Subcutaneous adipose tissue (tissue), 4 donors: ENCODE measurements around the gene PTPN21. TPM values are rescaled to one million over a fixed set of nuclear protein-coding genes. Genes with fewer than 3 reads are reported as not detected.

Experiments used
- total RNA-seq, 4 donors: library from RNA; depleted of rRNA; stranded (reverse); fragments of >200 nt; gene quantifications; one replicate each; pipeline ENCODE4 v1.1.0, GENCODE V29; 2016
- TF ChIP-seq, protein P1 (sequence below): fragments of 450-650 bp; IDR thresholded peaks from one replicate; pipeline ENCODE4 v1.5.1; 2016; ENCODE audit warnings: low read depth, mild to moderate bottlenecking, control low read depth, antibody characterized with exemption, moderate library complexity

Gene PTPN21
- total RNA-seq, 4 donors from 2014 or later = 12.6 to 24.3 (median 20.7) TPM

DNA sequence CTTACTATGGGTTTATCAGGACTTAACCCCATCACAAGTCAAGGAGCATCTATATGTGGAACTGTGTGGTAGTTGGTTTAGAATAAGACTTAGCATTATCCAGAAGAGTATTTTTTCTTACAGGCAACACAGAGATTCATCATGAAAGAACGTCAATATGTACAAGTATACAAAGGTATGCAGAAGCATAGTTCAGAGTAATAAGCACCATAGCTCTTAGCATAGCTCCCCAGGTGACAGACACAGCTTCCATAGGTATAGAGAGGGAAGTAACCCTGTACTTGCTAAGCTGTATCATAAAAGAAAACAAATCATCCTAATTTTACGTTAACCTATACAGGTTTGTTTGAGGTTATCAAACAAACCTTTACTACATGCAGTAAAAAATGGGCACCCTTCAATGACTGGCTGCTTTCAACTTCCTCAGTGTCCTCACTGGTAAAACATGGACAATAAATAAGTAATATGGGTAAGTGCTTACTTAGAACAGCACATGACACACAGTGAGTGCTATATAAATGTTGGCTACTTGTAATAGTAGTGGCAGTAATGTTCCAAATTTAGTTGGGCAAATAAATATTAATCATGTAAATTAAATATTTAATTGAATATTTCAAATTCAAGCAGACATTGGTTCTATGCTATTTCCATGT, 50.9 kb downstream of the PTPN21 start:
- TF ChIP-seq, protein P1, sequence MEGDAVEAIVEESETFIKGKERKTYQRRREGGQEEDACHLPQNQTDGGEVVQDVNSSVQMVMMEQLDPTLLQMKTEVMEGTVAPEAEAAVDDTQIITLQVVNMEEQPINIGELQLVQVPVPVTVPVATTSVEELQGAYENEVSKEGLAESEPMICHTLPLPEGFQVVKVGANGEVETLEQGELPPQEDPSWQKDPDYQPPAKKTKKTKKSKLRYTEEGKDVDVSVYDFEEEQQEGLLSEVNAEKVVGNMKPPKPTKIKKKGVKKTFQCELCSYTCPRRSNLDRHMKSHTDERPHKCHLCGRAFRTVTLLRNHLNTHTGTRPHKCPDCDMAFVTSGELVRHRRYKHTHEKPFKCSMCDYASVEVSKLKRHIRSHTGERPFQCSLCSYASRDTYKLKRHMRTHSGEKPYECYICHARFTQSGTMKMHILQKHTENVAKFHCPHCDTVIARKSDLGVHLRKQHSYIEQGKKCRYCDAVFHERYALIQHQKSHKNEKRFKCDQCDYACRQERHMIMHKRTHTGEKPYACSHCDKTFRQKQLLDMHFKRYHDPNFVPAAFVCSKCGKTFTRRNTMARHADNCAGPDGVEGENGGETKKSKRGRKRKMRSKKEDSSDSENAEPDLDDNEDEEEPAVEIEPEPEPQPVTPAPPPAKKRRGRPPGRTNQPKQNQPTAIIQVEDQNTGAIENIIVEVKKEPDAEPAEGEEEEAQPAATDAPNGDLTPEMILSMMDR = no peak

GRCh38 chr14:88502740-88503139, 52.1 kb downstream of the PTPN21 start:
- TF ChIP-seq, protein P1 = no peak

DNA sequence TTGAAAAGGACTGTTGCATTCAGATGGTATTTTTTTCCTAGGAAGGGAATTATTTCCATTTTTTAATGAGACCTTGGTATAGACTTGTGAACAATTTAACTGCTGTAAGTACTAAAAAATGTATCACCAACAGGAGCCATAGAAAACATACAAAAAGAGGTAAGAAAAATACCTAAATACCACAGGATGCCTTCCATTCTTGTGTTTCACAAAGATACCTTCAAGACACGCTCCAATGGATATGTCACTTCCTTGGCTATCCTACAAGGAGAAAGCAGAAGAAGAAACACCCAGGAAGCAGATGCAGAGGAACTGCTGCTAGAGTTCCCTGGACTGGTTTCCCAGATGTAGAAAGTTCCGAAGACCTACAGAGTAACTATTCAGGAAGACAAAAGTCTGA, 54.2 kb downstream of the PTPN21 start:
- TF ChIP-seq, protein P1 = no peak

DNA sequence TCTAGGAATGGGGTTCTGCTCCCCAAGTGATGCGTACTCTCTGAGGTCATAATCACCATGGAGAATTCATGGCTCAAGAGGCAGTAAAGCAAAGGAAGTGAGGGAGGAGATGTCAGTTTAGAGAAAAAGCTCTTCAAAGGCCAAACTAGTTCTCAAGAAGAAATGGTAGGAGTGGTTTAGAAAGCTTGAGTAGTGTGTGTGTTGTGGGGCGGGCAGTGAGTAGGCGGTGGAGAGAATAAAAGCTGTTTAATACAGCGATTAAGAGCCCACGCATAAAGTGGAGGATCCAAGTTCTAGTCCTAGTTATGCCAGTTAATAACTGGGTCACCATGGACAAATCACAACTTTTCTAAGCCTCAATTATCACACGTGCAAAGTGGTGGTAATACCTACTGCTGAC, 55.6 kb downstream of the PTPN21 start:
- TF ChIP-seq, protein P1 = no peak

- TF ChIP-seq, protein P1 = no peak
These were observed 58.4 kb downstream of the PTPN21 start for GRCh38 chr14:88496414-88496813.

GRCh38 chr14:88493392-88494185, 61.2 kb downstream of the PTPN21 start:
- TF ChIP-seq, protein P1 = no peak

DNA sequence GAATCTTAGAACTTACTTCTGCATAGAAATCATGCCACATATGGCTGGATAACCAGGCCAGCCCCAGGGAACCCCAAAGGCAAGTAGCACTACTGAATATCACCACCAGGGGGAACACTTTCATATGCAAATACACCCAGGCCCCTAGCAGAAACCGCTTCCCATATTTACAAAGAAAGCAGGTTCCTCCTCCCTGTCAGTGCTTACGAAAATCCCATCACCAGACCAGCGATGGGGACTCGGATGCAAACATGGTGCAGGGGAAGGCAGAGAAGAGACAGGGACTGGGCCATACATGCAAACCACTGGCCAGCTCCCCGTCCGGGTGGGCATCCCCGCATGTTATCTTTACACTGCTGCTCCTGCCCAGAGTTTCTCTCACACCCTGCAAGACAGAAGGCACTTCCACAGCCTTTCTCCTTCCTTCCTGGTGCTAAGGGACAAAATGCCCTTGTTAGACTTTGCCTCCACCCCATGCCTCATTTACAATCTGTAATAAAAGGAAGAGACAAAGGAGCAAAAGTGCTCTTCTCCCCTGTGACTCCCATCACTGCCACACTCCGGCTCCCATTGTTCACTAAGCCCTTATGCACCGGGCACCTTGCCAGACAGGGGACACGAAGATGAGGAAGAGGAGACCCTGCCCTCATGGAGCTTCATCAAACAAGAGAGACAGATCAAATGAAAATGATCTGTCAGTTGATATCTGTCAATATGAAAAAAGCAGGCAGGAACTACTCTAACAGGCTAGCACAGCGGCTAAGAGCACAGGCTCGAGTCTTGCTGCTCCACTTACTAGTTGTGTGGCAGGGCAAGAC, 62.3 kb downstream of the PTPN21 start:
- TF ChIP-seq, protein P1 = no peak
